ENCODE results near the gene LGALS7. TPM values are rescaled to one million over a fixed set of nuclear protein-coding genes. Genes with fewer than 3 reads are reported as not detected.
"Not testable (repeated sequence)": the region's sequence is repeated elsewhere in the genome, so short reads cannot be mapped to it uniquely, and the experiment has no call there.

LGALS7 gene
- total RNA-seq, 1 donor, result not detected

DNA sequence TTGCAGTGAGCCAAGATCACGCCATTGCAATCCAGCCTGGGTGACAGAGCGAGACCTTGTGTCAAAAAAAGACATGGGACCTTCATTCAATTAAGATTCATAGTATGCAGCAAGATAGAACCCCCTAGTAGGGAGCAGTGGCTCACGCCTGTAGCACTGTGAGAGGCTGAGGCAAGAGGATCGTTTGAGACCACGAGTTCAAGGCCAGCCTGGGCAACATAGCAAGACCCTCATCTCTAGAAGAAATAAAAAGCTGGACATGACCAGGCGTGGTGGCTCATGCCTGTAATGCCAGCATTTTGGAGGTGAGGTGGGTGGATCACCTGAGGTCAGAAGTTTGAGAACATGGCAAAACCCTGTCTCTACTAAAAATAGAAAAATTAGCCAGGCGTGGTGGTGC, 7.1 kb upstream of the LGALS7 start:
- DNase-seq (ENCODE audit: insufficient read length, low spot score, missing footprints), result no peak
- no peak overlapping the region for H3K4me3 ChIP-seq (ENCODE audit: insufficient read depth, low read length)
- H3K79me2 ChIP-seq (ENCODE audit: insufficient read depth, low read length), result no peaks in the 10 kb centered on the region
- TF ChIP-seq, protein P1, sequence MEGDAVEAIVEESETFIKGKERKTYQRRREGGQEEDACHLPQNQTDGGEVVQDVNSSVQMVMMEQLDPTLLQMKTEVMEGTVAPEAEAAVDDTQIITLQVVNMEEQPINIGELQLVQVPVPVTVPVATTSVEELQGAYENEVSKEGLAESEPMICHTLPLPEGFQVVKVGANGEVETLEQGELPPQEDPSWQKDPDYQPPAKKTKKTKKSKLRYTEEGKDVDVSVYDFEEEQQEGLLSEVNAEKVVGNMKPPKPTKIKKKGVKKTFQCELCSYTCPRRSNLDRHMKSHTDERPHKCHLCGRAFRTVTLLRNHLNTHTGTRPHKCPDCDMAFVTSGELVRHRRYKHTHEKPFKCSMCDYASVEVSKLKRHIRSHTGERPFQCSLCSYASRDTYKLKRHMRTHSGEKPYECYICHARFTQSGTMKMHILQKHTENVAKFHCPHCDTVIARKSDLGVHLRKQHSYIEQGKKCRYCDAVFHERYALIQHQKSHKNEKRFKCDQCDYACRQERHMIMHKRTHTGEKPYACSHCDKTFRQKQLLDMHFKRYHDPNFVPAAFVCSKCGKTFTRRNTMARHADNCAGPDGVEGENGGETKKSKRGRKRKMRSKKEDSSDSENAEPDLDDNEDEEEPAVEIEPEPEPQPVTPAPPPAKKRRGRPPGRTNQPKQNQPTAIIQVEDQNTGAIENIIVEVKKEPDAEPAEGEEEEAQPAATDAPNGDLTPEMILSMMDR (IDR thresholded peaks at IDR 0.05; ENCODE audit: extremely low read depth, low read depth, low read length), result no peak
- no peaks in the 10 kb centered on the region for H3K4me1 ChIP-seq (ENCODE audit: insufficient read depth, low read length)
- no peak overlapping the region for H3K4me2 ChIP-seq (ENCODE audit: insufficient read depth, low read length)
- H4K20me1 ChIP-seq (ENCODE audit: insufficient read depth, low read length), result no peaks in the 10 kb centered on the region
- H3K27me3 ChIP-seq (ENCODE audit: insufficient read depth, low read length), result peaks cover 13% of the 10 kb centered on the region
- H3K36me3 ChIP-seq (ENCODE audit: insufficient read depth, low read length), result no peaks in the 10 kb centered on the region
- no peak overlapping the region for H3K27ac ChIP-seq (ENCODE audit: low read depth, low read length)
- no peaks in the 10 kb centered on the region for H3K9me3 ChIP-seq (ENCODE audit: low read depth, low read length)
- no peak overlapping the region for H2AFZ ChIP-seq (ENCODE audit: low read length)

DNA sequence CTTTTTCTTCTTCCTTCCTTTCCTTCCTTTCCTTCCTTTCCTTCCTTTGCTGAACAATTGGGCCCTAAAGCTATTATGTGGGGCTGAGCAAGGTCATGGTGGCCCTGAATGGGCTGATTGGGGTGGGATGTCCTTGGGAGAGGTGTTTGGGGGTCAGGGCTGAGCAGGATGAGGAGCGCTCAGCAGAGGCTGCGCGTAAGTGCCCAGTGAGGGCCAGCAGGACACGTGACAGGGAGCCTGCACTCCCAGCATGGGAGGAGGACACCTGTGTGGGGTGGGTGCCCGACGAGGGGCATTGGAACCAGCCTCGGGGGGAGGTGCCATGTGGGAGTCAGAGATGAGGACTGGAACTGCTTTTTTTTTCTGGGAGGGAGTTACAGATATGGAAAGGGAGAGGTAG, 5.4 kb upstream of the LGALS7 start:
- no peak overlapping the region for H3K4me3 ChIP-seq (ENCODE audit: insufficient read depth, low read length)
- TF ChIP-seq, protein P1 (IDR thresholded peaks at IDR 0.05; ENCODE audit: extremely low read depth, low read depth, low read length), result no peak
- no peaks in the 10 kb centered on the region for H3K9me3 ChIP-seq (ENCODE audit: low read depth, low read length)
- no peaks in the 10 kb centered on the region for H3K36me3 ChIP-seq (ENCODE audit: insufficient read depth, low read length)
- H4K20me1 ChIP-seq (ENCODE audit: insufficient read depth, low read length), result no peaks in the 10 kb centered on the region
- no peak overlapping the region for H3K4me2 ChIP-seq (ENCODE audit: insufficient read depth, low read length)
- H3K27ac ChIP-seq (ENCODE audit: low read depth, low read length), result no peak overlapping the region
- DNase-seq (ENCODE audit: insufficient read length, low spot score, missing footprints), result peak; percentile 76
- no peak overlapping the region for H2AFZ ChIP-seq (ENCODE audit: low read length)
- peaks cover 13% of the 10 kb centered on the region for H3K27me3 ChIP-seq (ENCODE audit: insufficient read depth, low read length)
- no peaks in the 10 kb centered on the region for H3K4me1 ChIP-seq (ENCODE audit: insufficient read depth, low read length)
- H3K79me2 ChIP-seq (ENCODE audit: insufficient read depth, low read length), result no peaks in the 10 kb centered on the region

DNA sequence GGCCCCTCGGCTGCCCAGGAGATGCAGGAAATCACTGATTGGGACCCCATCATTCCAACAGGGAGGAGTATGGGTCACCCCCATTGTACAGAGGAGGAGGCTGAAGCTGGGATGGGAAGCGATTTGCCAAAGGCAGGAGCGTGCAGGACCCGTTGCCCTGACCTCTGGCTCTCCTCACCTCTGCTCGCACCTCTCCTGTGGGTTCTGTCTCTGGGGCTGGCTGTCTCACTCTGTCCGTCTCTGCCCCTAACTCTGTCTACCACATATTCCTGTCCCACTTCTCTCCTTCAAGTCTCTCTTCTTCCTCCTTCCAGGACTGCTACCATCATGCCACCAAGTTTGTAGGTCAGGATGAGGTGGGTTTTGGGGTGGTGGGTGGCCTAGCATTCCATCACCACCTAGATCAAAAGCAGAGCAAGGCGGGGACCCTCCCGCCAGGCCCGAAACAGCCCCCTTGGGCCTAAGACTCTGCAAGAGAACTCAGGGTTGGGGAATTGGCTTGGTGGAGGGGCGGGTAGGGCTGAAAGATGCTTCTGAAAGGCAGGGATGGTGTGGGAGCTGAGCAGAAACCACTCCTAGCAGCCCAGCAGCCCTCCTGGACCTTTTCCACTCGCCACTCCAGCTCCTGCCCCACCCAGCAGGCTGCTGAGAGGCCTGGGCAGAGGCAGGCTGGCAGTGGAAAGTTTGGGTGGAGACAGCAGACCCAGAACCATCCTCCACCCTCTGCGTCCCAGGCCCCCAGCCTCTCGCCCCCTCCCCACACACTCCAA, 1.0 kb upstream of the LGALS7 start:
- Histone ChIP-seq H3K27me3 (ENCODE audit: insufficient read depth, low read length) (peaks cover 5% of the 10 kb centered on the region), H3K27ac (ENCODE audit: low read depth, low read length) (no peak overlapping the region), H4K20me1 (ENCODE audit: insufficient read depth, low read length) (no peaks in the 10 kb centered on the region), H3K4me2 (ENCODE audit: insufficient read depth, low read length) (no peak overlapping the region), H3K9me3 (ENCODE audit: low read depth, low read length) (no peaks in the 10 kb centered on the region), H3K79me2 (ENCODE audit: insufficient read depth, low read length) (no peaks in the 10 kb centered on the region), H3K36me3 (ENCODE audit: insufficient read depth, low read length) (no peaks in the 10 kb centered on the region), H2AFZ (ENCODE audit: low read length) (no peak overlapping the region), H3K4me3 (ENCODE audit: insufficient read depth, low read length) (no peak overlapping the region), H3K4me1 (ENCODE audit: insufficient read depth, low read length) (no peaks in the 10 kb centered on the region)
- DNase-seq (ENCODE audit: insufficient read length, low spot score, missing footprints), result peak; percentile 73
- TF ChIP-seq, protein P1 (IDR thresholded peaks at IDR 0.05; ENCODE audit: extremely low read depth, low read depth, low read length), result no peak

DNA sequence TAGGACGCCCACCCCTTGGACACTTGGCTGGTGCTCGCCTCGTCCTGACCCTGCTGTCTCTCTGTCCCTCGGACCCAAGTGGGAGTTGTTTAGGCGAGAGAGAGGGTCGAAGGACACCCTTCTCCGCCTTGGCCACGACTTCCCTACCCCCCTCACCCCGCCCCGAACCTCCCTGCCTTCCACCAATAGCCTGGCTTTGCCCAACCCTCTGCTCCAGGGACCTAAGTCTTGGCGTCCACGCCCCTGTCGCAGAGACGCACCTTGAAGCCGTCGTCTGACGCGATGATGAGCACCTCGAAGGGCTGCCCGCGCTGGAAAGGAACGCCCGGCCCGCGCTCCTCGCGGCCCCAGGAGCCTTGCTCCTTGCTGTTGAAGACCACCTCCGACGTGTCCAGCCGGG, 1.7 kb downstream of the LGALS7 start:
- not testable (repeated sequence) for H3K4me1 ChIP-seq (ENCODE audit: insufficient read depth, low read length); H3K36me3 ChIP-seq (ENCODE audit: insufficient read depth, low read length)

DNA sequence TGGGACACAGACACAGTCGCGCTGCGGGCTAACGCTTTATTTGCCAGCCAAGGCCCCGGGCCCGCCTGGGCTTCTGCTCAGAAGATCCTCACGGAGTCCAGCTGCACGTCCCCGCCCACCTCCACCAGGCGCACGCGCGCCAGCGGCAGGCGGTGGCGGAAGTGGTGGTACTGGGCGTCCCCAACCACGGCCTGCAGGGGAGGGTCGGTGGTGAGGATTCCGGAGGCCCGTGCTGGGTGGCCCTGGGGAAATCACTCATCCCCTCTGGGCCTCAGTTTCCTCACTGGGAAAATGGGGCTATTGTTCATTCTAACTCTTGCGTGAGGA, 2.4 kb downstream of the LGALS7 start:
- H3K4me3 ChIP-seq (ENCODE audit: insufficient read depth, low read length); H3K4me2 ChIP-seq (ENCODE audit: insufficient read depth, low read length); H4K20me1 ChIP-seq (ENCODE audit: insufficient read depth, low read length); H2AFZ ChIP-seq (ENCODE audit: low read length); DNase-seq (ENCODE audit: insufficient read length, low spot score, missing footprints); H3K9me3 ChIP-seq (ENCODE audit: low read depth, low read length); H3K4me1 ChIP-seq (ENCODE audit: insufficient read depth, low read length); H3K27ac ChIP-seq (ENCODE audit: low read depth, low read length); H3K79me2 ChIP-seq (ENCODE audit: insufficient read depth, low read length); H3K27me3 ChIP-seq (ENCODE audit: insufficient read depth, low read length); H3K36me3 ChIP-seq (ENCODE audit: insufficient read depth, low read length): not testable (repeated sequence)

More for the DNA sequence above, 1.7 kb downstream of the LGALS7 start:
- H3K9me3 ChIP-seq (ENCODE audit: low read depth, low read length); H3K27ac ChIP-seq (ENCODE audit: low read depth, low read length); H2AFZ ChIP-seq (ENCODE audit: low read length); DNase-seq (ENCODE audit: insufficient read length, low spot score, missing footprints); H4K20me1 ChIP-seq (ENCODE audit: insufficient read depth, low read length); H3K4me2 ChIP-seq (ENCODE audit: insufficient read depth, low read length); H3K27me3 ChIP-seq (ENCODE audit: insufficient read depth, low read length); H3K79me2 ChIP-seq (ENCODE audit: insufficient read depth, low read length); H3K4me3 ChIP-seq (ENCODE audit: insufficient read depth, low read length): not testable (repeated sequence)

DNA sequence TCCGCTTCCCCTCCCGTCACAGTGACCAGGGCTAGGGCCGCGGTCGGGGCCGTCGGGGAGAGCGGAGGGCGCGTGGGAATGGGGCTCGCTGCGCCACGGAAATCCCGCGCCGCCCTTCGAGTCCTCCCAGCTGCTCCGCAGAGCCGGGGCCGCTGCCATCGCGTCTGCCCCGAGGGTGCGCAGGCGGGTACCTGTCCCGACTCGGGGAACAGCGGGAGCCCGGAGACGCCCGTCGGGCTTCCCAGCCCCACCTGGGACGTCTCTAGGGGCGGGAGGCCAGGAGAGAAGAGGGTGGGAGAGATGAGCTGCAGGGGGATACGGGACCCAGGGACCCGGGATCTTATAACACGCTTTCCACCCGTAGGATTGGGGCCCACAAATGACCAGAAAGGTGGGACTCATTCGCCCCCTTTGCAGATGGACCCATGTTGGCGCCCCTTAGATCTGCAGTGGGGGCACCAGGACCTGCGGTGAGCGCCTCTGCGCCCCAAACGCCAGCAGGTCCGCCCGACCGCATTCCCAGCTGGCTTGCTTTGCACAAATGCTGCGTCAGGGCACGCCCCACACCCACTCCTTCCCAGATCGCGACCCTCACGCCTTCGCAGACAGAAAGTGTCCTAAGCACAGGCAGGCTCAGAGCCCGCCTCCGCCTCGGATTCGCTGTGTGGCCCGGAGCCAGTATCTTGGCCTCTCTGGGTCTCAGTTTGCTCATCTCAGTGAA, 2.9 kb downstream of the LGALS7 start:
- H3K9me3 ChIP-seq (ENCODE audit: low read depth, low read length); DNase-seq (ENCODE audit: insufficient read length, low spot score, missing footprints); H3K27me3 ChIP-seq (ENCODE audit: insufficient read depth, low read length); H3K79me2 ChIP-seq (ENCODE audit: insufficient read depth, low read length); H3K4me1 ChIP-seq (ENCODE audit: insufficient read depth, low read length); H3K27ac ChIP-seq (ENCODE audit: low read depth, low read length); H4K20me1 ChIP-seq (ENCODE audit: insufficient read depth, low read length); H3K36me3 ChIP-seq (ENCODE audit: insufficient read depth, low read length): not testable (repeated sequence)
- H2AFZ ChIP-seq (ENCODE audit: low read length), result peak overlapping the region; percentile 91
- peak overlapping the region; percentile 28 for H3K4me2 ChIP-seq (ENCODE audit: insufficient read depth, low read length)
- peak overlapping the region; percentile 33 for H3K4me3 ChIP-seq (ENCODE audit: insufficient read depth, low read length)
